Right renal pelvis (tissue), 4 donors: ENCODE data around the gene ELOVL4. TPM values are rescaled to one million over a fixed set of nuclear protein-coding genes. Genes with fewer than 3 reads are reported as not detected.

Experiments
- DNase-seq, 4 donors: peaks; one replicate each; pipeline ENCODE4 v3.0.0-alpha.2; 2013; ENCODE audit warnings: low read depth in 4 of 4, low spot score in 3 of 4, missing footprints in 1 of 4
- polyA plus RNA-seq, 4 donors: library from polyadenylated mRNA; unstranded; fragments of 120-200 nt; gene quantifications; one replicate each; pipeline ENCODE4 v1.2.1, GENCODE V29; 2013; ENCODE audit not compliant: insufficient read length in 4 of 4

Gene ELOVL4
- polyA plus RNA-seq, 4 donors, result 3.6 to 3.8 (median 3.7) TPM

DNA sequence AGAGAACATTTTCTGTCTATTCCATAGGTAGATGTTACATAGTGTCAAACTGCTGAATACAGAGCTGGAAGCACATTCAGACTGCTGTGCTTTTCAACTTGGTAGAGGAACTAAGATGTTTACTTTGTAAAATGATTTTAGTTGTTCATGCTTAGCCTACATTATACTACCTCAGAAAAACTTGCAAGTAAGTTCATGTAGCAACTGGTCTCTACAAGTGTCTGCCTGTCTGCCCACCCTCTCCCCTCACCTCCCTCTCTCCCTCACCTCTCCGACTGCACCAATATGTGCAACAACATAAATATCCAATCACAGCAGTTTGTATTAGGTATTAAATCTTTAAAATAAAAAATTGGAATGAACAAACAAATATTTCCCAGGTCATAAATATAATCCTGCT is 25.3 kb downstream of the ELOVL4 start:
- no peak for DNase-seq

DNA sequence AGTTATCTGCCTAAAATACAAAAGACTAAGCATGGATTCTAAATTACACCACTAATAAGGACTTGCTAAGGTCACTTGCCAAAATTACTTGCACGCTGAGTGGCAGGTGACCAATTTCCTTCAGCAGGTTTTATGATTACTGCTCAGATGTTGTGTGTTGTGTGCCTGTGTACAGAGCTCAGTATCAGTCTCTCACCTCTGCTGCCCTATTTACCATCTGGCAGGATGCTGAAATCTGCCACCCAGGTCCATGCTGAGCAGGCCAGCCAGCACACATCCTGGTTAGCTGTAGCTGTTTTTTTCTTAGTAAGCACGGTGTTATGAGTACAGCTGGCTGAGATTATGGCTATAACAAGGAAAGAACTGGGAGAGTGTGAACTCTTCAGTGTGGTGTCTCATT is 34.0 kb downstream of the ELOVL4 start:
- DNase-seq, result no peak

DNA sequence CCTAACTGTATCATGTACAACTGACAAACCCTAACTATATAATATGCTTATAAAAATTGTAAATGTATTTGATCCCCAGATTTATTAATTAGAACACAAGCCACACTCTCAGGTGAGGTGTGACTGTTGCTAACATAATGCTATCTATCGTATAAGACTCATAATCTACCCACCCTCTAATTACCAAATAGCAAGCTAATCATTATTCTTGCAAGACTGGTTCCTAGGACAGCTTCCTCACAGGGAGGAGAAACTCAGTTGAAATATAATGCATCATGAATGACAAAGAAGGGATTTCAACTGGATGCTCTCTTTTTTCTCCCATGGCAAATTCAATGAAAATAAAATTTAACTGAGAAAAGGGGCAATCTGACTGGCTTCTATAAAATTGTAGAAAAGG is 35.4 kb downstream of the ELOVL4 start:
- DNase-seq, result no peak

DNA sequence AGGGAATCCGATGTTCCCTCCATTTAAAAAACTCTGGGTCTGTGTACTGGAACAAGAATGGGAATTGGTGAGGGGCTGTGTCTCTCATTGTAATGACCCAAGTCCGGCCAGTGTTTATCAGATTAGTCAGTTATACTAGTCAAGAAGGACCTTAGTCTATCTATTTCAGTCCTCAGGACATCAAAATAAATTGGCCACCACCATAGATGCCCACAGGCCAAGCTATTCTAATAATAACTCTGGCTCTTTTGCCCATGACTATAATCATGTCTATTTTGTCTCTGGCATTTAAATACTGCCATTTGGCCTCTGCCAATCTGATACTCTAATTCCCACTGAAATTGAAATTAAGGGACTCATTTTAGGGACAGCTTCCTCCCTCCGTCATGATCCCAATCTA is 37.8 kb downstream of the ELOVL4 start:
- DNase-seq, result no peak

DNA sequence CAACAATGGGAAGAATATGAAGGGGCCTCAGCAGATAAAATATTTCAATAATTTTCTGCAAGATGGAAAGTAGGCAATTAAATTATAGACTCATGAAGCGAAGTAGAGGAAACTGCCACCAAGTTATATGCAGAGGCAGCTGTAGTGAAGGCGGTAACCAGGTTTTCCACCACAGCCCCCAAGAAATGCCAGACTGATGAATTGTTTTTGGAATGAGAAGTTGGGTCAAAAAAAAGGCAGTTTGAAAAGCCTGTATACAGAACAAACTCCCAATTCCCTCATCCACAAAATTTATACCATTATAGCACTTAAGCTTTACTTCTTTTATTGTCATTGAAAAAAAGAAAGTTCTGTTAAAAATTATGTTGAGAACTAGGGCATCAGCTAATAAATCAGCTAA is 45.3 kb downstream of the ELOVL4 start:
- DNase-seq, result no peak

DNA sequence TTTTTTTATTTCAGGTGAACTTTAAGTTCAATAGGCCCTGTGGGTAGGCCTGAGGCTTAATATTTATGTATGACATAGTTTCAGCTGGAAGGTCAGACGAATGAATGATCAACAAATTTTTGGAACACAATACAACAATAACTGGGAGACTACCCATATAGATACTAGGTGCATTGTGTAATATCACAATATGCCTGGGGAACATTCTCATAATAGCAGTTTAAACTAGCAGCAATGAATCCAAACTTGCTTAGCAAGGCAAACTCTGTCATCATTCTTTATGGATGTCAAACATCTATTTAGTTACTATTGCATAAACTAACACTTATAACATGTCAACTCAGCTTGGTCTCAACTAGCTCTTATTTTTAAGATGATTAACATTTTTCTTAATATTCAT is 49.3 kb downstream of the ELOVL4 start:
- no peak for DNase-seq

DNA sequence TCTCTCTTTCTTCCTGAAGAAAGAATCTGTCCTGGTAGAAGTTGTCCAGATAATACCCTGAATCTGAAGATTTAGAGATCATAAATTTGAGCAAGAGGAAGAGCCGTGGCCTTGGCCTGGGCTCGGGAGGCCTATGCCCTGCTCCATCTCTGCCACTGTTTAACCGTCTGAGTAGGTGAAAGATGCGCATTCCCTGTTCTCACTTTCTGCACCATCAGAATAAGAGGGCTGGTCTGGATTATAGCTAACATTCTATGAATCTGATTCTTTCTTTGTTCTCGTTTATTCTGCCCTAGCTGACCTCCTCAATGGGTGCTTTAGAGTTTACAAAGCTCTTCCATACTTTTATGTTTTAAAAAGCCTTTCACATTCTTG is 51.3 kb downstream of the ELOVL4 start:
- DNase-seq, result no peak

DNA sequence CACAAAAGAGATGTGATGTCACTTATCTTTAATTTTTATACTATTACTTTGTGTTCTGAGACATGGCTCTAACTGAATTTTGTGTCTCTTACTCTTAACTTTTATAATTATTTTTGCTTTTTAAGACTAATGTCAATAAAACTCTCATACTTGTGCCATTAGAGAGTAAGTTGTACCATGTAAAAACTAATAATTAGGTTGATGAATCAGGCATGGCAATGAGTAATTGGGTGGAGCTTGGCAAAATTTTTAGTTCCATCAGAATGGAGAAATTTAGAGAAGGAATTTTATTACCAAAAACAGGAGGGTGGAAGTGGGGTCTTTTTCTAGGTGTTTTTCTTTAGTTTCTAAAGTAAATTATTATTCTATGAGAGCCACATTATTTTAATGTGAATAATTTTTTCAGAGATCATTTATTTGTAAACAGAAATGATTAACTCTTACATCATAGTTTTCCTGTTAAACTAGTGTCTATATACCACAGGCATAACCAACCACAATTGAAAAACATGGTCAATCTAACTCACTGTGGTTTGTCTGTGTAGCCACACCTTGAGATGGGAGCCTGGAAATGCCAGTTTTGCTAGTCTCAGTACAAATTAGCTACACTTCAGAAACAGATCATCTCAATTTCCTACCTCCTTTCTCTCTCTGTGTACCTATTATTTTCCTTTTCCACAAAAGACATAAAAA is 51.8 kb downstream of the ELOVL4 start:
- no peak for DNase-seq

DNA sequence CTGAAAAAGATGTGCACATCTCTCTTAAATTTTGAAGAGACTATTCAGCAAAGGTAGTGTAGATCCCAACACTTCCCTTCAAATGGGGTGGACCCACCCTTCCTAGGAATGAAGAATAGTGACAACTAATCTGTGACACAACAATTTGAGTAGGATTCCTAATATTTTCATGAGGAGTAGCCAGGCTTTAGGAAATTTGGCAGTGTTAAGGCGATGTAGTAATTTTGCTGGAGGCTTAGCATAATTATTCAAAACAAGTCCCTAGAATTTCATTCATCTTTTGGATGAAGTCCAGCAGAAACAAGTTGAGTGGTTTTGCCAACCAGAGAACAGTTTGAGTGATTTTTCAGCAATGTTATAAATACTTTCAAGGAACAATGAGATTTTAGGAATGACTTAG is 52.4 kb downstream of the ELOVL4 start:
- no peak for DNase-seq

DNA sequence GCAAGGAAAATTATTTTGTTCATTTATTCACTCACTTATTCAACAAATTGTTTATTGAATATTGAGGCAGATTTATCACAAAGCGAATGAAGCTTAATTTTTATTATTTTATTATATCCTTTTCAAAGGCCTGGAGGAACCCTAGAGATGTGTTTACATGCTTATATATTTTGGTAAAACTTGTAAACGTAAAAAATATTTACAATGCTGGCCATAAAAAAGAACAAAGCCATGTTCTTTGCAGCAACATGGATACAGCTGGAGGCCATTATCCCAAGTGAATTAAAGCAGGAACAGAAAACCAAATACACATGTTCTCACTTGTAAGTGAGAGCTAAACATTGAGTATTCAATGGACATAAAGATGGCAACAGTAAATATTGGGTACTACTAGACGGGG is 58.8 kb downstream of the ELOVL4 start:
- DNase-seq, result no peak

DNA sequence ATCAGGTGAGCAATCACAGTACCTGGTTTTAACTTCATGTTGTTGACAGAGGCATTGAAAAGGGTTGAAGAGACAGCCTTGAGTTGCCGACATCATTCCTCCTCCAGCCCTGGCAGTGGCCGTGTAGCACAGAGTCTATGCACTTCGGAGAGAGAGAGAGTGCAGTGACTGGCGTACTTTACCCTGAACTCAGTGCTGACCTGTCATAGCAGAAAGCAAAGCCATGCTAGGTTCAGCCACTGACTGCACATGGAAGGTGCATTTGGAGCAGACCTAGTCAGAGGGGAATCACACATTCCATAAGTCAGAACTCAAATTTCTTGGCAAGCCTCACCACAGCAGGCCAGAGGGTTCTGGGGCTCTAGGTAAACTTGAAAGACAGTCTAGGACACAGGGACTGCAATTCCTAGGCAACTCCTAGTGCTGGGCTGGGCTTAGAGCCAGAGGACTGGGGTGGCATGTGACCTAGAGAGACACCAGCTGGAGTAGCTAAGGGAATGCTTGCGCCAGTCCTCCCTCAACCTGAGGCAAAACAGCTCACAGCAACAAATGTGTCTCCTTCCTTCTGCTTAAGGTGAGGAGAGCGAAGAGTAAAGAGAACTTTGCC is 69.1 kb downstream of the ELOVL4 start:
- DNase-seq, result no peak

DNA sequence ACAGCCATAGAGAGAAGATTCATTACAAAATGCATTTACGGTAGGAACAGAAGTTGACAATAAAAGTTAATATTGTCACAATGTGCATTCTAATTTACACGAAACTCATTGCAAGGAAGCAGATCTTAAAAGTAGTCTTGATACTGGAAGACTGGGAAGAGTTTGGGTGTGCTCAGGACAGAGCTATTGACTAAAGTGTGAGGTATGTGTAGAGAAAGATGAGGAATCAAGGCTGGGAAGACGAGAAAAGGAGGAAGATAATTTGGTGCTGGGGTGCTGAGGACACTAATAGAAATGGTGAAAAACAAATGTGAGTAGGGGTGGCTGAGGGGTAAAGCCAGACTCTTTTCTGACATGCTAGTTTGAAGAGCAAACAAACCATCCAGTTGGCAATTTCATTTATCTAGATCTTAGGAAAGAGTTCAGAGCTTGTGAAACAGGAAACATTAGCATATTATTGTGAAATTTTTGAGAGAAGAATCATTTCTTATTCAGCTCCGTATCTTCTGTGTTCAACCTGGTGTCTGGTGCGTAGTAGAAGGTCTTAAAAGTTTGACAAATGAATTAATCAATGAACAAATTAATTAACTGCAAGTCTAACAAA is 72.7 kb downstream of the ELOVL4 start:
- DNase-seq, result no peak

DNA sequence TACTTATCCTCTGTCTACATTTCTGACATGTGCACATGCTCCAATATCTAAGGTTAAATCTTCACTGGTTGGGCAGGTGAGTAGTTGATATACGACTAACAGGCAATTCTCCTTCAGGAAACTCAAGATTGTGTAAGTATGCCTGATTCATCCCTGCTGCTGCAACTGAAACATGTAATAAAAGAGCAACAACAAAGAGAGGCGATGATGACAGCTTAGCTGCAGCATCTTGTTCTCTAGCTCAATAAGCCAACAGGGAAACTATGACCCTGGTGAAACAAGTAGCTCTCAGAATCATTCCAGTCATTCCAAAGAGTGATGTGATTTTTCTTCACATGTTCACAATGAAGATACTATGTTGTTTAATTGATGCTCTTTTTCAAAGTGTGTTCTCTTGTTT is 74.4 kb downstream of the ELOVL4 start:
- no peak for DNase-seq

DNA sequence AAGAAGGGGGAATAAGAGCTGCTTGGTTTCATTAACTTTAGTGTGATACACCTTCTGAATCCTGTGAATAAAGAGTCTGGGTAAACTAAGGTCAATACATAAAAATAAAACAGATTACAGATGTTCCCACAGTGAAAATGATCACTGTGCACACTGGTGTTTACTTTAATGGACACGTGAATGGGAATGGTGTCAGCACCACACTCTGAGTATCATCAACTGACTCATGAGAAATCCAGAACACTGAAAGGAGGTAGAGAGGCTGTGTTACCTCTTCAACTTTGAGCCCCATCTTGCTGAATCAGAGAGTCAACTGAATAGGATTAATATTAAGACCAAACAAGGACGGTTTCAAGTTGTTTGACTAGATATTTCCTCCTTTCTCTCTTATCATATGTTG is 75.0 kb downstream of the ELOVL4 start:
- DNase-seq, result no peak

DNA sequence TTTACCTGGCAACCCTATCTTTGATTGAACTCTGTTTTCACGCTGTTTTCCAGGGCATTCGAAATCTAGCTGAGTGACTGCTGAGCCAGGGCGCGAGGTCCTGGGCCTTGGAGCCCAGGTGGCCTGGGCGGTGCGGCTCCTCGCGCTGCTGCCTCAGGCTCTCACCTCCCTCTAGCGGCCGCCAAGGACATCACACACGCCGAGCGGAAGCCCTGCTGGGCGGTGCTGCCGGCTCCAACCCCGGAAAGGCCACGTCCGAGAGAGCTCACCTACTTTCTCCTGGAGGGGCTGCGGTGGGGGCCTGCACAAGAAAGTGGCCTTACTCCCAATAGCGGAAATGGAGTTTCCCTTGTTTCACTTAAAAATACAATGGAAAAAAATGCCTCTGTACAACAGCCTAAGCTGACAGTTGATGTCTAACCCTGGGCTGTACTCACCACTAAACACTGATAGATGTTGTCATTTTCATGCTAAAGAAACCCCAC is 77.7 kb downstream of the ELOVL4 start:
- peak; percentile 42 to 62 (median 50) for DNase-seq

DNA sequence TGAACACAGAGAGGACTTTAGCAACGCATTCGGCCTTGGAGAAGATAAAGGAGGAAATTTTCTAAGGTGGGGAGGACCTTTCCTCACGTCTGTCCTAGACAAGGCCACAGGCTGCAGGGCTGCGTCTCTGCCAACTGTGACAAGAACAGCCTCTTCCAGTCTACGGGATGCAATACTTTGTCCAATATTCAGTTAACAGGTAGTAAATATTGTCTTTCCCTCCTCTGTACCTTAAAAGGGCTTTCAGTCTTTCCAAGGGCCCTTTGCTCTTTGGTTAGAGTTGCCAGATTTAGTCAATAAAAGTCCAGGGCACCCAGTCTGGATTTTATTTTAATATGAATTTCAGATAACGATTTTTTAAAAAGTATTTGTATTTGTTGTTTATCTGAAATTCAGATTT is 78.2 kb downstream of the ELOVL4 start:
- no peak for DNase-seq

DNA sequence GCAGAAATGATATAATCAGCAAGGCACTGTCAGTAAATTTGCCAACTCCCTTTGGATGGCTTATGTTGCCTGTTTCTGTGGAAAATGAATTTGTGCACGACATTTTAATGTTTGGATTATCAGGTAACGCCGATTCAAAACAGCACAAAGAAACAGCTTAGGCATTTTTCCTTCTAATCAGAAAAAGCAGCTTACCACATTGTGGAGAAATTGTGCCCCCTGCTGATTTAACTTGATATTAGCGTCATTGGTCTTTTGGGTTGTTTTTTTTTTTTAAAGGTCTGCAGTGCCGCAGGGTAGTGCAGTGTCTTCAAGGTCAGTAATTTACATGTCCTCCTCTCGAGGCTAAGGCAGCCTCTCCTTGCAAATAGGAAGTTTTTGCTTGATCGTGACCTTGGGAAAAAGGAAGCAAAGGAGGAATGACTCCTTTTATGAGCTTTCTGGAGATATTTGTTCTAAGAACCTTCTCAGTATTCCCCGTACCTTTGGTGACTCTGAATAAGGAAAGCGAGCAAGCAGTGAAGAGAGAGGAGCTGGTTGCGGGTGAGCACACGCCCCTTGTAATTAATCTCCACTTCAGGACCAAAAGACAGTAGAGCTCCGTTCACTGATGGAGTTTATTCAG is 79.1 kb downstream of the ELOVL4 start:
- DNase-seq, result peak; percentile 55 to 75 (median 73)

Other genes starting within 250 kb of the ELOVL4 start
- 10 to 100 TPM; 20.2 to 24.9 (median 23.9) TPM for gene TTK, start 57.1 kb upstream of the ELOVL4 start, polyA plus RNA-seq
- 10 to 100 TPM; 32.2 to 44.7 (median 39.4) TPM for gene BCKDHB, start 159.1 kb upstream of the ELOVL4 start, polyA plus RNA-seq